A549 (cell line): ENCODE measurements around the gene SIAH2. TPM values are rescaled to one million over a fixed set of nuclear protein-coding genes. Genes with fewer than 3 reads are reported as not detected.

ENCODE experiments used
- ATAC-seq, 2 experiments: fragments of 200-7000 bp in 1 of 2; fragments of >200 bp in 1 of 2; cut with Nextera tagmentation in 1 of 2; cut with Tn5 transposase in 1 of 2; 3 replicates each; pipeline versions ENCODE4 v1.8.0 to v1.9.1; 2018 to 2020; ENCODE audit warnings: mild to moderate bottlenecking in 1 of 2, moderate library complexity in 1 of 2
- CTCF ChIA-PET: fragments of 300-600 bp; sonication (Branson Sonifier 250); formaldehyde crosslinking; extraction: SDS; loops from one replicate; lab custom pipeline; 2021; ENCODE audit warnings: antibody characterized with exemption, inconsistent platforms; lab: Yijun Ruan, JAX
- POLR2A ChIA-PET: fragments of 350-600 bp; formaldehyde crosslinking; extraction: SDS; loops from one replicate; lab custom pipeline; 2021; ENCODE audit warnings: antibody characterized with exemption, inconsistent platforms; lab: Yijun Ruan, JAX
- DNase-seq, 2 experiments: peaks; one replicate each; pipeline versions ENCODE4 v3.0.0 to v3.0.0-alpha.2; 2011 to 2016; ENCODE audit warnings: low read depth in 1 of 2, low spot score in 1 of 2
- FAIRE-seq: peaks from 2 replicates; lab custom pipeline; 2011; peaks lifted over from hg19 to GRCh38; lab: Jason Lieb, UNC
- H3K27ac ChIP-seq, 2 experiments: fragments of >200 bp; sonication (Bioruptor Twin); formaldehyde crosslinking; 3 replicates each; pipeline ENCODE4 v1.5.1; 2016 to 2017
- H3K4me1 ChIP-seq: fragments of >200 bp; sonication (Bioruptor Twin); formaldehyde crosslinking; 3 replicates; pipeline ENCODE4 v1.6.1; 2016
- H3K4me2 ChIP-seq: fragments of >200 bp; sonication (Bioruptor Twin); formaldehyde crosslinking; 3 replicates; pipeline ENCODE4 v1.6.1; 2016
- H3K4me3 ChIP-seq: fragments of >200 bp; sonication (Bioruptor Twin); formaldehyde crosslinking; 3 replicates; pipeline ENCODE4 v1.5.1; 2016
- H3K9me3 ChIP-seq: fragments of >200 bp; sonication (Bioruptor Twin); formaldehyde crosslinking; 3 replicates; pipeline ENCODE4 v1.6.1; 2016
- EHF ChIP-seq: fragments of 250-450 bp; sonication (Bioruptor Pico); IDR thresholded peaks from 2 replicates; pipeline ENCODE4 v1.5.0; 2020; ENCODE audit warnings: mild to moderate bottlenecking
- EHMT2 ChIP-seq: fragments of 200-600 bp; sonication (generic); IDR thresholded peaks from 2 replicates; pipeline ENCODE4 v1.6.1; 2016; ENCODE audit warnings: antibody characterized with exemption, low read depth, mild to moderate bottlenecking, moderate library complexity
- ESRRA ChIP-seq: fragments of 150-350 bp; IDR thresholded peaks from 2 replicates; pipeline ENCODE4 v1.6.1; 2014; ENCODE audit warnings: mild to moderate bottlenecking, low read length, borderline replicate concordance
- FOSB ChIP-seq: fragments of 250-450 bp; sonication (Bioruptor Pico); IDR thresholded peaks from 2 replicates; pipeline ENCODE4 v1.5.0; 2020; ENCODE audit warnings: mild to moderate bottlenecking, moderate library complexity
- HES2 ChIP-seq: fragments of >200 bp; sonication (Bioruptor Twin); formaldehyde crosslinking; IDR thresholded peaks from 2 replicates; pipeline ENCODE4 v1.6.1; 2016
- HEYL ChIP-seq: fragments of 250-450 bp; sonication (Bioruptor Pico); IDR thresholded peaks from 2 replicates; pipeline ENCODE4 v1.8.0; 2021; ENCODE audit warnings: mild to moderate bottlenecking, moderate library complexity
- HOXB13 ChIP-seq: fragments of 250-450 bp; sonication (Bioruptor Pico); IDR thresholded peaks from 2 replicates; pipeline ENCODE4 v1.5.0; 2020; ENCODE audit warnings: low read depth, mild to moderate bottlenecking, moderate library complexity
- KDM5A ChIP-seq: fragments of 200-600 bp; sonication (generic); IDR thresholded peaks from 2 replicates; pipeline ENCODE4 v1.6.1; 2016; ENCODE audit warnings: antibody characterized with exemption, mild to moderate bottlenecking
- MAX ChIP-seq: IDR thresholded peaks from 2 replicates; pipeline ENCODE4 v1.6.1; 2012
- POLR2AphosphoS2 ChIP-seq: conservative IDR thresholded peaks from 2 replicates; pipeline ENCODE4 v1.6.1; 2012; ENCODE audit warnings: low read length, improper control_type of control experiment, inconsistent platforms
- RAD21 ChIP-seq, 2 experiments: fragments of >200 bp in 1 of 2; sonication (Bioruptor Twin) in 1 of 2; formaldehyde crosslinking in 1 of 2; IDR thresholded peaks in 1 of 2; conservative IDR thresholded peaks in 1 of 2; 2 replicates in 1 of 2; 3 replicates in 1 of 2; pipeline ENCODE4 v1.6.1; 2012 to 2018; ENCODE audit warnings: inconsistent platforms in 1 of 2
- RNF2 ChIP-seq: fragments of 200-600 bp; sonication (generic); IDR thresholded peaks from 2 replicates; pipeline ENCODE4 v1.6.1; 2016; ENCODE audit warnings: low read depth, mild to moderate bottlenecking, antibody characterized with exemption, moderate library complexity, borderline replicate concordance
- SREBF2 ChIP-seq: fragments of 450-650 bp; IDR thresholded peaks from 2 replicates; pipeline ENCODE4 v1.6.1; 2014; ENCODE audit warnings: mild to moderate bottlenecking, moderate library complexity
- TP53 ChIP-seq: fragments of 250-450 bp; sonication (Bioruptor Pico); IDR thresholded peaks from 2 replicates; pipeline ENCODE4 v1.5.0; 2021; ENCODE audit warnings: mild to moderate bottlenecking, moderate library complexity
- WGBS: methylation state at CpG from one replicate; pipeline ENCODE4 v1.1.6; 2017; ENCODE audit errors: missing lambda C conversion rate; 5-methylcytosine and 5-hydroxymethylcytosine counted together
- polyA plus RNA-seq, 4 experiments: library from polyadenylated mRNA; depleted of rRNA in 3 of 4; stranded (reverse); fragments of >200 nt; fragmentation: RNase III in 1 of 4; extraction: RNeasy Plus Mini Kit Qiagen cat#74134 plus additional on column Dnase treatment in 1 of 4; gene quantifications; 2 replicates in 3 of 4; 3 replicates in 1 of 4; pipeline ENCODE4 v1.2.3, GENCODE V29; 2011 to 2017
- TF ChIP-seq, protein P1 (sequence below): IDR thresholded peaks from 2 replicates; pipeline ENCODE4 v1.6.1; 2012; ENCODE audit warnings: low read depth, borderline replicate concordance
- TF ChIP-seq, protein P2 (sequence below): fragments of 200-600 bp; sonication (generic); IDR thresholded peaks from 2 replicates; pipeline ENCODE4 v1.6.1; 2016; ENCODE audit warnings: antibody characterized with exemption, mild to moderate bottlenecking, moderate library complexity
- TF ChIP-seq, protein P3 (sequence below): fragments of >200 bp; sonication (Bioruptor Twin); formaldehyde crosslinking; IDR thresholded peaks from 3 replicates; pipeline ENCODE4 v1.5.1; 2016

Gene SIAH2
- polyA plus RNA-seq, 2 of the 4 experiments (the other 2 are of a cell fraction) = 11.4 to 24.8 TPM

DNA sequence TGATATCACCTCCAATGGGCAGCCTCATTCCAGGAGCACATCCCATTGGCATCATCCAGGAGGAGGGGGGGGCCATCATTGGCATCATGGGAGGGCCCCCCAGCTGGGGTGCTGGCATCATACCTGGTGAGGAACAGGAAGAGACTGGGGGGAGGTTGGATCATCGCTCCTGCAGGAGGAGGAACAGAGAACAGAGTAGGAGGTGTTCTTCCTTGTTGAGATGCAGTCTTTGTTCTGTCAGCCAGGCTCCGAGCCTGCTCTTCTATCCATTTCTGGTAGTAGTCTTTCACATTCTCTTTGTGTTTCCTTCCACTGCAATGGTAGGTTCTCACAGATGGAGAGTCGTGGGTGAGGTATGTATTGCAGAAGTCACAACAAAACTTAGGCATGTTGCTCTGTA, 42.5 kb downstream of the SIAH2 start (continued):
- TF ChIP-seq HES2 (no peak), EHMT2 (no peak), EHF (no peak), HEYL (CRISPR knock-in tag) (no peak), RNF2 (no peak), FOSB (CRISPR knock-in tag) (no peak), ESRRA (no peak)

DNA sequence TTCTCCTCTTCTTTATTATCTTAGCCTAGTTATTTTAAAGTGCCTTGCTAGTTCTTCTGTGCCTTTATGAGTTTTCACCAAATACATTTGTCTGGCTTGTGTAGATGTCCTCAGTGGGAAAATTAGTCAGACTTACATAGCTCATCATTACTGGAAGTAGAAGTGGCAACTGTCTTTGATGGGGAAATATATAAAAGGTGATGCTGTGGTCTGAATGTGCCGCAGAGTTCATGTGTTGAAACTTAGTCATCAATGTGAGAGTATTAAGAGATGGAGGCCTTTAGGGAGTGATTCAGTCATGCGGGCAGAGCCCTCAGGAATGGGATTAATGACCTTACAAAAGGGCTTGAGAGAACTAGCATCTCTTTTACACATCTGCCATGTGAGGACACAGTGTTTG, 52.9 kb downstream of the SIAH2 start:
- POLR2A ChIA-PET = no interaction called here
- DNase-seq (no peak), ATAC-seq (no peak), FAIRE-seq (no peak)
- Histone ChIP-seq H3K4me3 (no peak overlapping the region), H3K27ac (no peak overlapping the region), H3K4me1 (no peaks in the 10 kb centered on the region; the same call in 2 of the 3 replicates), H3K4me2 (no peak overlapping the region), H3K9me3 (peaks cover 17% of the 10 kb centered on the region)
- CTCF ChIA-PET = interaction anchor here (2.1 kb wide), 1 partner anchor 11 kb away, joined by 7 read pairs; no protein-coding TSS in a partner anchor
- no peak for TF ChIP-seq TP53 (CRISPR knock-in tag)
- TF ChIP-seq, protein P1, sequence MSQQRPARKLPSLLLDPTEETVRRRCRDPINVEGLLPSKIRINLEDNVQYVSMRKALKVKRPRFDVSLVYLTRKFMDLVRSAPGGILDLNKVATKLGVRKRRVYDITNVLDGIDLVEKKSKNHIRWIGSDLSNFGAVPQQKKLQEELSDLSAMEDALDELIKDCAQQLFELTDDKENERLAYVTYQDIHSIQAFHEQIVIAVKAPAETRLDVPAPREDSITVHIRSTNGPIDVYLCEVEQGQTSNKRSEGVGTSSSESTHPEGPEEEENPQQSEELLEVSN = no peak
- TF ChIP-seq, protein P2, sequence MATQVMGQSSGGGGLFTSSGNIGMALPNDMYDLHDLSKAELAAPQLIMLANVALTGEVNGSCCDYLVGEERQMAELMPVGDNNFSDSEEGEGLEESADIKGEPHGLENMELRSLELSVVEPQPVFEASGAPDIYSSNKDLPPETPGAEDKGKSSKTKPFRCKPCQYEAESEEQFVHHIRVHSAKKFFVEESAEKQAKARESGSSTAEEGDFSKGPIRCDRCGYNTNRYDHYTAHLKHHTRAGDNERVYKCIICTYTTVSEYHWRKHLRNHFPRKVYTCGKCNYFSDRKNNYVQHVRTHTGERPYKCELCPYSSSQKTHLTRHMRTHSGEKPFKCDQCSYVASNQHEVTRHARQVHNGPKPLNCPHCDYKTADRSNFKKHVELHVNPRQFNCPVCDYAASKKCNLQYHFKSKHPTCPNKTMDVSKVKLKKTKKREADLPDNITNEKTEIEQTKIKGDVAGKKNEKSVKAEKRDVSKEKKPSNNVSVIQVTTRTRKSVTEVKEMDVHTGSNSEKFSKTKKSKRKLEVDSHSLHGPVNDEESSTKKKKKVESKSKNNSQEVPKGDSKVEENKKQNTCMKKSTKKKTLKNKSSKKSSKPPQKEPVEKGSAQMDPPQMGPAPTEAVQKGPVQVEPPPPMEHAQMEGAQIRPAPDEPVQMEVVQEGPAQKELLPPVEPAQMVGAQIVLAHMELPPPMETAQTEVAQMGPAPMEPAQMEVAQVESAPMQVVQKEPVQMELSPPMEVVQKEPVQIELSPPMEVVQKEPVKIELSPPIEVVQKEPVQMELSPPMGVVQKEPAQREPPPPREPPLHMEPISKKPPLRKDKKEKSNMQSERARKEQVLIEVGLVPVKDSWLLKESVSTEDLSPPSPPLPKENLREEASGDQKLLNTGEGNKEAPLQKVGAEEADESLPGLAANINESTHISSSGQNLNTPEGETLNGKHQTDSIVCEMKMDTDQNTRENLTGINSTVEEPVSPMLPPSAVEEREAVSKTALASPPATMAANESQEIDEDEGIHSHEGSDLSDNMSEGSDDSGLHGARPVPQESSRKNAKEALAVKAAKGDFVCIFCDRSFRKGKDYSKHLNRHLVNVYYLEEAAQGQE = no peak
- no peak for TF ChIP-seq SREBF2
- no peak for TF ChIP-seq RNF2
- TF ChIP-seq RAD21 (conservative IDR thresholded peaks at IDR 0.05 in 1 of 2, IDR thresholded peaks at IDR 0.05 in 1 of 2) = no peak
- no peak for TF ChIP-seq POLR2AphosphoS2
- no peak for TF ChIP-seq KDM5A
- TF ChIP-seq, protein P3, sequence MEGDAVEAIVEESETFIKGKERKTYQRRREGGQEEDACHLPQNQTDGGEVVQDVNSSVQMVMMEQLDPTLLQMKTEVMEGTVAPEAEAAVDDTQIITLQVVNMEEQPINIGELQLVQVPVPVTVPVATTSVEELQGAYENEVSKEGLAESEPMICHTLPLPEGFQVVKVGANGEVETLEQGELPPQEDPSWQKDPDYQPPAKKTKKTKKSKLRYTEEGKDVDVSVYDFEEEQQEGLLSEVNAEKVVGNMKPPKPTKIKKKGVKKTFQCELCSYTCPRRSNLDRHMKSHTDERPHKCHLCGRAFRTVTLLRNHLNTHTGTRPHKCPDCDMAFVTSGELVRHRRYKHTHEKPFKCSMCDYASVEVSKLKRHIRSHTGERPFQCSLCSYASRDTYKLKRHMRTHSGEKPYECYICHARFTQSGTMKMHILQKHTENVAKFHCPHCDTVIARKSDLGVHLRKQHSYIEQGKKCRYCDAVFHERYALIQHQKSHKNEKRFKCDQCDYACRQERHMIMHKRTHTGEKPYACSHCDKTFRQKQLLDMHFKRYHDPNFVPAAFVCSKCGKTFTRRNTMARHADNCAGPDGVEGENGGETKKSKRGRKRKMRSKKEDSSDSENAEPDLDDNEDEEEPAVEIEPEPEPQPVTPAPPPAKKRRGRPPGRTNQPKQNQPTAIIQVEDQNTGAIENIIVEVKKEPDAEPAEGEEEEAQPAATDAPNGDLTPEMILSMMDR = no peak
- no peak for TF ChIP-seq HOXB13 (CRISPR knock-in tag)
- no peak for TF ChIP-seq MAX
- 90% methylated on average over 2 of the region's 2 CpGs for WGBS
